A673 (cell line): ENCODE measurements around the gene STX7. TPM values are rescaled to one million over a fixed set of nuclear protein-coding genes. Genes with fewer than 3 reads are reported as not detected.

Experiments used
- BruUV-seq: library from RNA; stranded (reverse); fragments of 400-500 nt; replicated peaks from 2 replicates; lab custom pipeline; 2021; lab: Mats Ljungman, UMichigan
- CTCF ChIA-PET: fragments of 300-600 bp; sonication (Branson Sonifier 250); formaldehyde crosslinking; loops from one replicate; lab custom pipeline; 2022; ENCODE audit warnings: antibody characterized with exemption; lab: Charles Lee
- POLR2A ChIA-PET: fragments of 300-600 bp; sonication (Branson Sonifier 250); formaldehyde crosslinking; loops from one replicate; lab custom pipeline; 2022; ENCODE audit warnings: antibody characterized with exemption; ENCODE audit not compliant: low non-redundant PET; lab: Charles Lee
- DNase-seq: peaks from one replicate; pipeline ENCODE4 v3.0.0-alpha.2; 2015; ENCODE audit warnings: low spot score
- H3K27ac ChIP-seq: fragments of 200-600 bp; sonication (generic); 2 replicates; pipeline ENCODE4 v1.5.1; 2016; ENCODE audit warnings: mixed run types, low read depth, mild to moderate bottlenecking, mixed read lengths, antibody characterized with exemption, low read length; ENCODE audit not compliant: poor library complexity, severe bottlenecking
- H3K27me3 ChIP-seq: fragments of 200-600 bp; sonication (generic); replicated peaks from 2 replicates; pipeline ENCODE4 v1.6.1; 2017; ENCODE audit warnings: mixed run types, low read depth, mild to moderate bottlenecking, mixed read lengths, antibody characterized with exemption, low read length; ENCODE audit not compliant: insufficient read depth, poor library complexity
- H3K36me3 ChIP-seq: fragments of 200-600 bp; sonication (generic); 2 replicates; pipeline ENCODE4 v1.6.1; 2016; ENCODE audit warnings: mixed run types, mild to moderate bottlenecking, mixed read lengths, antibody characterized with exemption, low read length; ENCODE audit not compliant: insufficient read depth, poor library complexity, severe bottlenecking
- H3K4me1 ChIP-seq: fragments of 200-600 bp; sonication (generic); 2 replicates; pipeline ENCODE4 v1.6.1; 2017; ENCODE audit warnings: mixed run types, mild to moderate bottlenecking, mixed read lengths, antibody characterized with exemption, low read length; ENCODE audit not compliant: insufficient read depth, poor library complexity, severe bottlenecking
- H3K4me3 ChIP-seq: fragments of 200-600 bp; sonication (generic); 2 replicates; pipeline ENCODE4 v1.5.1; 2016; ENCODE audit warnings: low read depth, mixed run types, mild to moderate bottlenecking, mixed read lengths, low read length; ENCODE audit not compliant: poor library complexity, severe bottlenecking
- H3K9me3 ChIP-seq: fragments of 200-600 bp; sonication (generic); 2 replicates; pipeline ENCODE4 v1.6.1; 2016; ENCODE audit warnings: mixed run types, low read depth, mild to moderate bottlenecking, mixed read lengths, antibody characterized with exemption, low read length; ENCODE audit not compliant: poor library complexity, severe bottlenecking
- EZH2 ChIP-seq: fragments of 200-600 bp; sonication (generic); IDR thresholded peaks from 2 replicates; pipeline ENCODE4 v1.6.1; 2017; ENCODE audit warnings: borderline replicate concordance, low read depth, mild to moderate bottlenecking, mixed read lengths, antibody characterized with exemption, low read length; ENCODE audit not compliant: poor library complexity, severe bottlenecking
- intact Hi-C: fragments of 100-400 bp; cut with micrococcal nuclease; formaldehyde crosslinking; loops from one replicate; pipeline ENCODE4 v1.10.0; 2022; ENCODE audit not compliant: unreplicated experiment
- total RNA-seq: library from RNA; stranded (reverse); gene quantifications from 2 replicates; pipeline ENCODE4 v1.2.3, GENCODE V29; 2021
- TF ChIP-seq, protein P1 (sequence below): fragments of 300-800, 200-600 bp; sonication (generic); conservative IDR thresholded peaks from 2 replicates; pipeline ENCODE4 v1.5.1; 2017; ENCODE audit warnings: low read depth, mild to moderate bottlenecking, antibody characterized with exemption, low read length, moderate library complexity, mixed read lengths

Gene STX7
- total RNA-seq, 1 experiment from 2014 or later: 19.5 TPM

DNA sequence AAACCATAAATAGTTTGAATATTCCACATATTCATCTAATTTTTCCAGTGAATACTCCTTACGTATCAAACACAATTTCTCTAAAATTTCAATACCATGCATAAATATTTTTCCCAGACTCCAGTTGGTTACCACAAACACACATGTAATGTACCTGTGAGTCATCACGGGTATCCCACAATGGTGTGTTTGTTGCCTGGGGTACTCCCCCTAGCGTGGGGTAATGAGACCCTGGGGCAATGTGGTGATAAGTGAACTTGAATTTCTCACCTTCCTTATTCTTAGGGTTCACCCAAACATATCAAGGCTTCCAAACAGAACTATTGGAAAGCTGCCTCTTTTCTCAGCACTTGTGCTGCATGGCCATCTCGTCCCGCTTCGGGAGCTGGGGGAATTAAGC, 51.0 kb downstream of the STX7 start:
- no peak for DNase-seq
- no TSS peak for BruUV-seq
- Histone ChIP-seq H3K27ac (no peak overlapping the region), H3K36me3 (no peaks in the 10 kb centered on the region), H3K4me1 (no peaks in the 10 kb centered on the region), H3K4me3 (no peak overlapping the region), H3K27me3 (no peaks in the 10 kb centered on the region), H3K9me3 (no peaks in the 10 kb centered on the region)
- ChIA-PET CTCF (no interaction called here), POLR2A (no interaction called here)
- intact Hi-C loops: no loop called here
- TF ChIP-seq EZH2: no peak

DNA sequence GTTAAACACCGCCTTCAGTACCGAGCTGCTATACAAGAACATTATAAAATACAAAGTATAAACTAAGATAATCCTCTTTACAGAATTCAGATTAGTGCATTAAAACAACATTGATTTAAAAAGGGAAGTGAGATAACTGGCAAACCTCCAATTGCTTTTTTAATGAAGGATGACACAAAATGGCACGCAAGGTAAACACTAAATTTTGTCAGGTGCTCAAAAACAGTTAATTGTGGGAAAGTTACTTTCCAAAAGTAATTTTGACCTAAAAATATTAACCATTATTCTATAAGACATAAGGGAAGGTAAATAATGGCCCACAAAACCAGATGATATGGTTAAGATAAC, 53.3 kb downstream of the STX7 start:
- Histone ChIP-seq H3K27ac (no peak overlapping the region), H3K4me3 (no peak overlapping the region), H3K27me3 (no peaks in the 10 kb centered on the region), H3K4me1 (no peaks in the 10 kb centered on the region), H3K36me3 (no peaks in the 10 kb centered on the region), H3K9me3 (no peaks in the 10 kb centered on the region)
- intact Hi-C loops: no loop called here
- no peak for DNase-seq
- ChIA-PET POLR2A (no interaction called here), CTCF (no interaction called here)
- no peak for TF ChIP-seq EZH2
- no TSS peak for BruUV-seq

DNA sequence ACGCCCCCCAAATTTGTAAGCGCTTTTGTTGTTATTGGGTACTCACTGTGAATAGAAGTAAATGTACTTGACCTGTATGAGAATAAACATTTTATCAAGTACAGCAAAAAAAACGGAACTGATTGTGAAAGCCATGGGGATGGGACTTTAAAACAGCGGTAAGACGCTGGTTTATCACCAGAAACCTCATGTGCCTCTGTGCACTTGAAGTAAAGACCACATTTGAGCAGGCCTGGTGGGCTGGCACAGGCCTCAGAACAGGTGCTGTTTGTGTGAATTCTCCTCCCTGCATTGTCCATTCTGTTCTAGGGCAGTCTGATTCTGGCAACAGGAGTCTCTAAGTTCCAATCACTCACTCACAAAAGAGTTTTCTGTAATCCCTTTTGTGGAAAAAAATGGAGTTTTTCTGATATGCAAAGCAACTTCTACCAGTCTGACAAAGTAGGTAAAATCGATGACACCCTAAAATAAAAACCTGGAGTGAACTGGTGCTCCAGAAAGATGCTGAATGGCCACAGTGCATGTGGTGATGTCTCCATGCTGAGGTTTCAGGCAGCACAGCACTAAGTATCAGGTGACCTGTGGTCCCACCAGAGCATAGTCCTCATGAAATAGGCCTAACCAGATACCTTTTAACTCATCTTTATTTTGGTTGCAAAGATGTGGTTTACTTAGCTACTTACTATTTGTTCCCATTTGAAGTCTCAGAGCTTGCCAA, 53.9 kb downstream of the STX7 start:
- Histone ChIP-seq H3K36me3 (no peaks in the 10 kb centered on the region), H3K4me1 (no peaks in the 10 kb centered on the region), H3K4me3 (no peak overlapping the region), H3K9me3 (no peaks in the 10 kb centered on the region), H3K27me3 (no peaks in the 10 kb centered on the region), H3K27ac (no peak overlapping the region)
- TF ChIP-seq, protein P1, sequence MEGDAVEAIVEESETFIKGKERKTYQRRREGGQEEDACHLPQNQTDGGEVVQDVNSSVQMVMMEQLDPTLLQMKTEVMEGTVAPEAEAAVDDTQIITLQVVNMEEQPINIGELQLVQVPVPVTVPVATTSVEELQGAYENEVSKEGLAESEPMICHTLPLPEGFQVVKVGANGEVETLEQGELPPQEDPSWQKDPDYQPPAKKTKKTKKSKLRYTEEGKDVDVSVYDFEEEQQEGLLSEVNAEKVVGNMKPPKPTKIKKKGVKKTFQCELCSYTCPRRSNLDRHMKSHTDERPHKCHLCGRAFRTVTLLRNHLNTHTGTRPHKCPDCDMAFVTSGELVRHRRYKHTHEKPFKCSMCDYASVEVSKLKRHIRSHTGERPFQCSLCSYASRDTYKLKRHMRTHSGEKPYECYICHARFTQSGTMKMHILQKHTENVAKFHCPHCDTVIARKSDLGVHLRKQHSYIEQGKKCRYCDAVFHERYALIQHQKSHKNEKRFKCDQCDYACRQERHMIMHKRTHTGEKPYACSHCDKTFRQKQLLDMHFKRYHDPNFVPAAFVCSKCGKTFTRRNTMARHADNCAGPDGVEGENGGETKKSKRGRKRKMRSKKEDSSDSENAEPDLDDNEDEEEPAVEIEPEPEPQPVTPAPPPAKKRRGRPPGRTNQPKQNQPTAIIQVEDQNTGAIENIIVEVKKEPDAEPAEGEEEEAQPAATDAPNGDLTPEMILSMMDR: no peak
- TF ChIP-seq EZH2: no peak
- CTCF ChIA-PET: no interaction called here
- BruUV-seq: no TSS peak
- no peak for DNase-seq
- POLR2A ChIA-PET: no interaction called here
- intact Hi-C loops: no loop called here

DNA sequence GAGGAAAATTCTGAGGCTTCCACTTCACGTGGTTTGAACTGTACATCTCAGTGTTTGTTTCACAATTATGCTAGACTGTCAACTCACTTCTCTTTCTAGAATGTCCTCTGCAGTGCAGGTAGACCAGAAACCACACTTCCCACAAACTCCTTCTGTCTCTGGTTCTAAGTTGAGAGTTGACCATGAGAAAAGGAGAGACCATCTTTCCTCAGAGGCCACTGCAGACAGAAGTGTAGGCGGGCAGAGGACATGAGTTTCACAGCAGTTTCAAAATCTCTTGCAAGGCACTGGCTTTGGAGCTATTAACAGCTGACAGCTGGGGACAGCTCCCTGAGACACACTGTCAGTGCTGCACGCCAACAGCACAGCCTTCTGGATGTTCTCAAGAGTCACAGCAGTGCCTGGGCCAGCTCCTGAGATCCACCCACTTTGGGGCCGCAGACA, 56.2 kb downstream of the STX7 start:
- TF ChIP-seq EZH2: no peak
- TF ChIP-seq, protein P1: no peak
- Histone ChIP-seq H3K27me3 (no peaks in the 10 kb centered on the region), H3K27ac (no peak overlapping the region), H3K4me1 (no peaks in the 10 kb centered on the region), H3K36me3 (no peaks in the 10 kb centered on the region), H3K4me3 (no peak overlapping the region), H3K9me3 (no peaks in the 10 kb centered on the region)
- intact Hi-C loops: no loop called here
- no peak for DNase-seq
- POLR2A ChIA-PET: no interaction called here
- BruUV-seq: no TSS peak
- CTCF ChIA-PET: no interaction called here
